NCI-H524 treated with DMSO at 0.1 percent for 48 hours (cell line): ENCODE data around the gene RBMS3.
"Not testable (repeated sequence)": the region's sequence is repeated elsewhere in the genome, so short reads cannot be mapped to it uniquely, and the experiment has no call there.

Experiments used
- DNase-seq: peaks from one replicate; lab custom pipeline; 2025; lab: John Stamatoyannopoulos, UW

The RBMS3 gene

GRCh38 chr3:29618395-29619282, 337.8 kb downstream of the RBMS3 start:
- no peak for DNase-seq

GRCh38 chr3:29619676-29620075, 338.8 kb downstream of the RBMS3 start:
- no peak for DNase-seq

GRCh38 chr3:29627136-29628117, 346.6 kb downstream of the RBMS3 start:
- no peak for DNase-seq

DNA sequence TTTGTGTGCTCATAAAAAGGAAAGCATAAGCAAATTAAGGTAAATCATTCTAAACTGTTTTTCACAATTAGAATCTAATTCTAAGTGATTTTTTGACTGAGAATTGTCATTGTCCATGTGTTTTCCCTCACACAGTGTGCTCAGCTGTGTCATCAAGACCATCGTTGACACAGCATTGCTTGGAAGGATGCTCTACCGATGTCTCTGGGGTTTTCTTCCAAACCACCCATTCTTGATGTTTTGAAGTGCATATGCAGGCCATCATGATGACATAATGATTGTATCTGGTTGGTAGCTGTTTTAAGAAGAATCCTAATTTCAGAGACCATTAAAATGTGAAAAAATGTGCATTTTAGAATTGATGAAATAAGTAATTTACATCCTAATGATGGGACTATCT, 347.9 kb downstream of the RBMS3 start:
- no peak for DNase-seq

GRCh38 chr3:29635888-29636287, 355.0 kb downstream of the RBMS3 start:
- DNase-seq = no peak

DNA sequence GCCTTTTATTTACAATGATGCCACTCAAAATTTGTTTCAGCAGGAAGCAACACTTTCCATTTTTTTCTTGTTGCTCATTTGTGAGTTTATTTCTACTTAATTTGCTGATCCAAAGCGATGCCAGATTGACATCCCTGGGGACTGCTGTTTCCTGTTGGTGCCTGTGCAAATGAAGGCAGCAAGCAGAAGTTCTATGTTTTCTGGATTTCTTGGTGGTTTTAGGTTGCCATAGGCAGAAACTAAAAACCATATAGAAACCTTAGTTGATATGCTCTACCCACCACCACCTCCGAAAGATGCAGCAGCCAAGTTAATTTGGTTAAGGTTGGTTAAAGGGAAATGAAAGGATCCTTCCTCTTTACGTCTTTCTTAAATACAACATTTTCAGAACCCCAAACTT, 356.2 kb downstream of the RBMS3 start:
- no peak for DNase-seq

DNA sequence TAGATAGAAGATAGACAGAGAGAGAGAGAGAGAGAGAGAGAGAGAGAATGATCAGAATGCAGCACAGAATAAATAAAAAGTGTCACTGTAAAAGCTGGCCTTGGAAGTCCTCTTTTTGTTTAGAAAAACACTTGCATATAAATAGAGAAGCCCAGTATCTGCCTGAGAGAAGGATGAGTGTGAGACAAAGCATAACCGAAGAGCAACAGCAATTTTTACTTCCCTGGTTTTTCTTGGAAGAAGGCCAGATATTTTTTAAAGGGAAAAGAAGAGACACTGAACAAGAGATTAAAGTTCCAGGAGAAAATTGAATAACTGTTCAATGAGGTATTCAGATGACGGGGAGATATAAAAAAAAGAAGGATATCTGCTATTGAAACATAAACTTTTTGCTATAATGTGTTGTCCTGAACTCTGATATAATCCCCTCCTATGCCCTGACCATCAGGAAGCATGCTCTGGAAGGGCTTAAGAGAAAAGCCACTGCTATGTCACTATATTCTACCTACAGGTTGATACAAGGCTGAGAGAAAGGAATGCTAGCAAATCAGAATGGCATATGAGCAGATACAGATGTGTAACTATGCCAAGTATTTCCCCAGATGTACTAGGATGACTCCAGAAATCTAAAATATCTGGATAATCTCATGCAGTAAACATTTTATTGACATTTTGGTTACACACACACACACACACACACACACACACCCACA, 358.9 kb downstream of the RBMS3 start:
- DNase-seq = no peak

DNA sequence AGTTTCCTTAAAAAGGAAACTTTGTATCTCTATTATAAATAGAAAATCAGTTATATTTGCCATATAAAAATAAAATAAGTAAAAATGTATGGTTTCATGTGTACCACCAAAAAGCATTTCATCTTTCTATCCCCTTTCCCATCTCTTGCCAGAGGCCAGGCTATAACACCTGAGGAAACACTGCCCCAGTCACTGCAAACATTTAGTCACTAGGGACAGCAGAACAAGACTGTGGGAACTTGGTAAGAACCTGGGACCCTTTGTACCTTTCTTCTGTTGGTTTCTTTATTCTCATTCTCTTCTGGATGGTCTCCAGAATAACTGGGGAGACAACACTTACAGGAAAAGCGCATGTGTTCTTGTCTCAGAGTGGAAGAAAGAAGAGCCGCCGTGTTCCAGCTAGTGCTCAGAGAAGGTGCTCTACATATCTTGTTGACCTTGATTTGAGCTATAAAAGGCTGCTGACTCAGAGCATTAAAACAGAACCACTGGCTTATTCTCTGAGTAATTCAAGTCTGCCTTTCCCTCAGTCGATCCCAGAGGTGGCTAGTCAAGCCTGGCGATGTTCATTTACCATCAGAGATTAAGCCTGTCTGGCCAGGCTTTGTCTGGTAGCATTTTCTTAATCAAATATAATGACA, 361.6 kb downstream of the RBMS3 start:
- DNase-seq = no peak

DNA sequence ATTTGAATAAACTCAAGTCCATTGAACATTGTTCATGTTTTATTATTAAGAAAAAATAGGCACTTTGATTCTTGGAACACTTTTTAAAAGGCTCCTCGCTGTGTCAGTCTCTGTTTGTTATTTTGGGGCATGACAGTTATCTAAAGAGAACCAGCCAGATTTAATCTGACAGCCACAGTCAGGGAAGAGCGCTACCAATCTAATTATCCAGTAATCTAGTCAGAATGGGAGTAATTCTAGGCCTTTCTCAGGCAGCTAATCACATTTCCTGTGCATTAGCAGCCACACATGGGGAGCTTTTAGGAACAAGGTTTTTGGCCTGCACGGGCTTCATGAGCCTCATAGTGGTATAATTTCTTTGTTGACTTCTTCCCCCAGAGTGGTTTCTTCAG, 362.2 kb downstream of the RBMS3 start:
- DNase-seq = no peak

DNA sequence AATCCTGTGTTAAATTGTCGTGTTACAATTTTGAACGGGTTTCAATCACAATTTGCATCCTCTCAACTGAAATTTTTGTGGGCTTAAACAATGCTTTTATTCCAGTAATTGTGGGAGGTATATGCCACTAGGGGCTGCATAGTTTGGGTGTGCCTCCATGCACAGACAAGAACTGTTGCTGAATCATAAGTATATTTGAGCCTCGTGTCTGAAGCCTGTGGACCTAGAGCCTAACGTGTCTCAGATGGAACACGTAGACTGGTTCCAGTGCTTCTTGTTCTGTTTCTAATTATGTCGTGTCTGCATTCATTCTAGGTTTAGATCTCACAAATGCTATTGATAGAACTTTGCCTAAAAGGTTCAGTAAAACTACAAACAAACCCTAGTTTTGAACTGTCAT, 363.4 kb downstream of the RBMS3 start:
- DNase-seq = no peak

- DNase-seq = no peak
Observed at GRCh38 chr3:29644956-29645636, 364.2 kb downstream of the RBMS3 start.

DNA sequence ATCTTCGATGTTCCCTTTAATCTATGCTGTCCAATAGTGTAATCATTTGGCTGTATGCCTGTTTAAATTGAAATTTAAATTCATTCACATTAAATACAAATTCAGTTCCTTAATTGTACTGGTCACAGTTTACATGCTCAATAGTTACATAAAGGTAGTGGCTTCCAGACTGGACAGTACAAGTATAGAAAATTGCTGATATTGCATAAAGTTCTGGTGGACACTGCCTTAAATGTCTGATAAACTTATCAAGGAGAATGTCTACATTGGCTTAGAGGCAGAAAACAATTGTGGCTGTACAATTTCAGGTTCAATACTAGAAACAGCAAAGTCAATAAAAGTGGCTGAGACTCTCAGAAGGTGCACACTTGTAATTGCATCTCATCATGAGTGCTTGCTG, 365.2 kb downstream of the RBMS3 start:
- no peak for DNase-seq

DNA sequence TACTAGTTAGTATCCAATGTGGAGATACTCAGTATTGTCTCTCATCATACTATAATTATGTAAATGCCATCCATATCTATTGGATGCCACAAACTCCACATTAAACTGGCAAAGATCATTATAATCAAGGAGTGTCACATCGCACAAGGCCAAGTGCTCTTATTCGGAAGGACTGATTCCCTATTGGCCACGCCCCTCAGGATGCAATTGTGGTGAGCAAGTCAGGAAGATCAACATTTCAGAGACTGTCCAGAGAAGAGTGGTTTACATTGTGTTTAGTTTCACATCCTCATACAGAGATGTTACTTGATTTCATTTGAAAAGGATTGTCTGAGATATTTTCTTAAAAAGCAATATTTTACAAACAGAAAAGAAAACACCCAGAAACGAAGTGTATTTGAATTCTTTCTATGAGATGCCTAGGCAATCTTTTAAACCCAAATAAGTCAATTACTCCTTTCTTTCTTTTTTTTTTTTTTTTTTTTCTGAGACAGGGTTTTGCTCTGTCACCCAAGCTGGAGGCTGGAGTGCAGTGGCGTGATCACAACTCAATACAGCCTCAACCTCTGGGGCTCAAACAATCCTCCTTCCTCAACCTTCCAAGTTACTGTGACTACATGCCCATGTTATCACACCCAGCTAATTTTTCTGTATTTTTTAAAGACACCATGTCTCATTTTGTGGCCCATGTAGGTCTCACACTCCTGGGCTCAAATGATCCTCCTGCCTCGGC, 369.1 kb downstream of the RBMS3 start:
- no peak for DNase-seq

DNA sequence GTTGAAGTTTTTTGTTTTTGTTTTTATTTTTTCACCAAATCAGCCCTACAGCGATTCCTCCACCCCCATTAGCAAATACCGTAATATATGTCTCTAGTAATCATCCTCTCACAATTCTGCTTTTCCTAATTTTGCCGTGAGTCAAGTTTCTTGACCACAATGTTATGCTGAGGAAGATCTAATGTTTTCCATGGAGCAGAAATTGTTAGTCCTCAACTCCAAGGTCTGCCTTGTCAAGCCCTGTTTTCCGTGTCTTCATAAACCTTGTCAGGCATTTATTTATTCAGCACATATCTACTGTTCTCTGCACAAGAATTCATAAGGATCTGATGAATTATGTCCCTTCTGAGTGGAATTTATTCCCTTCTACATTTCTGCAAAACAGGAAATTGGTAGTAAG, 372.8 kb downstream of the RBMS3 start:
- DNase-seq = no peak

- DNase-seq = no peak
Observed at GRCh38 chr3:29655015-29655747, 374.3 kb downstream of the RBMS3 start.

GRCh38 chr3:29665688-29666087, 384.8 kb downstream of the RBMS3 start:
- DNase-seq = no peak

- no peak for DNase-seq
Observed at GRCh38 chr3:29668233-29668632, 387.4 kb downstream of the RBMS3 start.

DNA sequence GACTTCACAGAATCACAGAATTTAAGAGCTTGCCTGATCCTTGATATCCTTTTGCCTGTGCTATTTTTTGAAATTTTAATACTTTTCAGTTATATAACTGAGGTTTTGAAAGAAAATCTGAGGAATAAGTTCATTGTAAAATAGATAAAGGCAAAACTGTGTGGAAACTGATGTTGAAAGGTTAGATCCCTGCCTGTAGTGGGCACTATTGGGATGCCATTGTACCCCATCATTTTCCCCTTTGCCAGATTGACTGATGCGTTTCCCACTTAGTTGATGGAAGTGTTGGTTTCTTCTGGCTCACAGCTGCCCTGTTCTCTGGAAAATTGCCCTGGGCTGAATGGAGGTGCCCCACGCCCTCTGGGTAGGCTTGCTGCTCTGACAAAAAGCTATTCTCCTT, 387.9 kb downstream of the RBMS3 start:
- no peak for DNase-seq

- DNase-seq = not testable (repeated sequence)
Observed at GRCh38 chr3:29670476-29670875, 389.6 kb downstream of the RBMS3 start.

DNA sequence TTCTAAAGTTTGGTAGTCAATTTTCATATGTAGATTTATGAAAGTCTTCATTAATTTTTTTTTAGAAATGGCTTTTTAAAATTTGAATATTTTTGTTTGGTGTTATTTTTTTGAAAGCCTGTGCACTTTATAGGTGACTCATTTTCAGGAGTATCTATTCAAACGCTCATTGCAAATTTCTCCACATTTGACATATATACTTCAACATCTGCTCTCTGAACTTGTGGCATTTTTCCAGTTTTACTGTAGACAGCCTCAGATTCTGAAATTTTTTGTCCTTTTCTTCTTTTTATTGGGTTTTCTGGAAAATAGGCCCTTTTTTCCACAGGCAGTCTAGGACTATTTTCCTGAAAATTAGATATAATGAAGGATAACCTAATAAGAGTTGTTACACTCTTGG, 396.6 kb downstream of the RBMS3 start:
- no peak for DNase-seq
